Ishikawa (cell line): ENCODE results near the gene CACNA1G.

ENCODE experiments used
- CEBPB ChIP-seq: IDR thresholded peaks from 2 replicates; pipeline ENCODE4 v1.6.1; 2012
- CREB1 ChIP-seq: IDR thresholded peaks from 2 replicates; pipeline ENCODE4 v1.6.1; 2012; ENCODE audit warnings: low read depth
- EGR1 ChIP-seq: IDR thresholded peaks from 2 replicates; pipeline ENCODE4 v1.6.1; 2012
- EP300 ChIP-seq: IDR thresholded peaks from 2 replicates; pipeline ENCODE4 v1.6.1; 2012; ENCODE audit warnings: borderline replicate concordance
- FOXM1 ChIP-seq: IDR thresholded peaks from 2 replicates; pipeline ENCODE4 v1.6.1; 2012; ENCODE audit warnings: low read depth, borderline replicate concordance
- NFIC ChIP-seq: IDR thresholded peaks from 2 replicates; pipeline ENCODE4 v1.6.1; 2012
- RAD21 ChIP-seq: IDR thresholded peaks from 2 replicates; pipeline ENCODE4 v1.6.1; 2012; ENCODE audit warnings: low read depth
- TAF1 ChIP-seq: IDR thresholded peaks from 2 replicates; pipeline ENCODE4 v1.6.1; 2012; ENCODE audit warnings: low read depth, mild to moderate bottlenecking
- TCF12 ChIP-seq: IDR thresholded peaks from 2 replicates; pipeline ENCODE4 v1.6.1; 2012; ENCODE audit warnings: low read depth
- TEAD4 ChIP-seq: IDR thresholded peaks from 2 replicates; pipeline ENCODE4 v1.6.1; 2012
- YY1 ChIP-seq: IDR thresholded peaks from 2 replicates; pipeline ENCODE4 v1.6.1; 2012; ENCODE audit warnings: low read depth
- ZBTB7A ChIP-seq: IDR thresholded peaks from 2 replicates; pipeline ENCODE4 v1.6.1; 2012; ENCODE audit warnings: low read depth
- TF ChIP-seq, protein P1 (sequence below): IDR thresholded peaks from 2 replicates; pipeline ENCODE4 v1.6.1; 2012
- TF ChIP-seq, protein P2 (sequence below): IDR thresholded peaks from 2 replicates; pipeline ENCODE4 v1.6.1; 2012
- TF ChIP-seq, protein P3 (sequence below): IDR thresholded peaks from 2 replicates; pipeline ENCODE4 v1.6.1; 2012; ENCODE audit warnings: low read depth, mild to moderate bottlenecking

CACNA1G gene

DNA sequence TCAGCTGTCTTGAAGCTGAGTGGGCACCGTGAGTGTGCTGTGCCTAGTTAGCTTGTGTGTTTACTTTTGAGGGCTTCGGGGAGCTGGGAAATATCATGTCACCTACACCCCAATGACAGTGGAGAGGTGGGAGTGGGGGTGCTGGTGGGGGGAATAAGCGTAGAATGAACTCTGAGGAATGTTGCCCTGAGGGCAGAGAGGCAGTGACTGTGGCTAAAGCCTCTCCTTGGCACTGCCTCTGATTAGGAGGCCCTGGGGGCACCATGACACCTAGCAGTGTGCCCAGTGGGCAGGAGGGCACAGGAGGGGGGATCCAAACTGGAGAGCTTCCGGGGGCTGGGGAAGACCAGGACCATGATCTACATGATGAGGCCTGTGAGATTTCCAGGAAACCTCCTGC is 24.8 kb downstream of the CACNA1G start:
- TF ChIP-seq TAF1, result no peak
- TF ChIP-seq YY1, result no peak

DNA sequence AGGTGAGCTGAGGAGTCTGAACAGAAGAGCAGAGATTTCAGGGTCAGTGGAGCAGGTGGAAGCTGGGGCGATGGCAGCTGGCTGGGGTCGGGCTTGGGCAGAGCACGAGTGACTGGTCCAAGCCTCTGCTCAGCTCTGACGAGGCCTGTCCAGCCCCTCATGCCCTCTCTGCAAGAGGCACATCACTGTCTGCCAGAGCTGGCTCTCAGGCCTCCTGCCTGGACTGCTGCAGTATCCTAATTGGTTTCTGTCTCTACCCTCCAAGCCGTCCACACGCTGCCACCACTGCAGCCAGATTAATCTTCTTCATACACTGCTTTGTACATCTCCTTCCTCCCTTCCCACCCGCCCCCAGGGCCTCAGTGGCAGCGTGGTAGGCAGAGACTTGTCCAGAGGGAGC is 25.4 kb downstream of the CACNA1G start:
- TF ChIP-seq TAF1 (no peak), FOXM1 (no peak)

DNA sequence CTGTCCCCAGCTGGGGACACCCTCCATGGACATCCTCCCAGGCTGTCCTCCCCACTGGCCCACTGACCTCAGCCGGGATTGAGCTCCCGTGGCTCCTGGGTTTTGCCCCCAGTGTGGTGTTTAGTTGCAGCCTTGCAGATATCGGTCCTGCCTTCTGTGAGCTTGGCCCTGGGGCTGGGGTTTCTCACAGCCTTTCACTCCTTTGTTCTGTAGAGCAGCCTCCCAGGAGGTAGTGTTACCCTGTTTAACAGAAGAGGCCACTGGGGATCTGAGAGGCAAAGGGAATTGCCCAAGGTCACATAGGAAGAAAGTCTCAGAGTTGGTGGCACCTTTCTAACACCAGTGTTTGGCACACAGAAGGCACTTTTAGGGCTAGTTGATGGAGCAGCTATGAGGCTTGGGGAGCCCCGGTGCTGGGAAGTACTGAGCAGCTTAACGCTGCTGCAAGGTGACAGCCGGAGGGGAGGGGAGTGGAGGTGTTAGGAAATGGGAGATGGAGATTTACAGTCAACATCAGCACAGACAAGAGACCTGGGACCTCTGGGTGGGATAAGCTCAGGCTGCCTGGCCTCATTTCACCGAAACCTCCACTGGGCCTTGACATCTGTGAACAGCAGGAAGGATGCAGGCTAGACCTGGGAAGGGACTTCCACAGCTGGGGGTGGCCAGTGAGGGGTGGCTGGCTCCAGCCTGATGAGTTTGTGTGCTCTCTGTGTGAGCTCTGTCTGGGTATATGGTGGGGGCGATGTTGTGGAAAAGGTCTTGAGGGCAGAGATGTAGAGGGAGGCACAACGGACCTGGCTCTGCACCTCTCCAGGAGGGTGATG is 26.1 kb downstream of the CACNA1G start:
- TF ChIP-seq FOXM1, result no peak
- no peak for TF ChIP-seq CREB1
- TF ChIP-seq, protein P1, sequence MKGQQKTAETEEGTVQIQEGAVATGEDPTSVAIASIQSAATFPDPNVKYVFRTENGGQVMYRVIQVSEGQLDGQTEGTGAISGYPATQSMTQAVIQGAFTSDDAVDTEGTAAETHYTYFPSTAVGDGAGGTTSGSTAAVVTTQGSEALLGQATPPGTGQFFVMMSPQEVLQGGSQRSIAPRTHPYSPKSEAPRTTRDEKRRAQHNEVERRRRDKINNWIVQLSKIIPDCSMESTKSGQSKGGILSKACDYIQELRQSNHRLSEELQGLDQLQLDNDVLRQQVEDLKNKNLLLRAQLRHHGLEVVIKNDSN, result no peak
- TF ChIP-seq RAD21, result no peak
- TF ChIP-seq NFIC, result no peak
- TF ChIP-seq EP300, result no peak
- TF ChIP-seq, protein P2, sequence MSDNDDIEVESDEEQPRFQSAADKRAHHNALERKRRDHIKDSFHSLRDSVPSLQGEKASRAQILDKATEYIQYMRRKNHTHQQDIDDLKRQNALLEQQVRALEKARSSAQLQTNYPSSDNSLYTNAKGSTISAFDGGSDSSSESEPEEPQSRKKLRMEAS, result no peak
- no peak for TF ChIP-seq EGR1
- no peak for TF ChIP-seq CEBPB
- TF ChIP-seq, protein P3, sequence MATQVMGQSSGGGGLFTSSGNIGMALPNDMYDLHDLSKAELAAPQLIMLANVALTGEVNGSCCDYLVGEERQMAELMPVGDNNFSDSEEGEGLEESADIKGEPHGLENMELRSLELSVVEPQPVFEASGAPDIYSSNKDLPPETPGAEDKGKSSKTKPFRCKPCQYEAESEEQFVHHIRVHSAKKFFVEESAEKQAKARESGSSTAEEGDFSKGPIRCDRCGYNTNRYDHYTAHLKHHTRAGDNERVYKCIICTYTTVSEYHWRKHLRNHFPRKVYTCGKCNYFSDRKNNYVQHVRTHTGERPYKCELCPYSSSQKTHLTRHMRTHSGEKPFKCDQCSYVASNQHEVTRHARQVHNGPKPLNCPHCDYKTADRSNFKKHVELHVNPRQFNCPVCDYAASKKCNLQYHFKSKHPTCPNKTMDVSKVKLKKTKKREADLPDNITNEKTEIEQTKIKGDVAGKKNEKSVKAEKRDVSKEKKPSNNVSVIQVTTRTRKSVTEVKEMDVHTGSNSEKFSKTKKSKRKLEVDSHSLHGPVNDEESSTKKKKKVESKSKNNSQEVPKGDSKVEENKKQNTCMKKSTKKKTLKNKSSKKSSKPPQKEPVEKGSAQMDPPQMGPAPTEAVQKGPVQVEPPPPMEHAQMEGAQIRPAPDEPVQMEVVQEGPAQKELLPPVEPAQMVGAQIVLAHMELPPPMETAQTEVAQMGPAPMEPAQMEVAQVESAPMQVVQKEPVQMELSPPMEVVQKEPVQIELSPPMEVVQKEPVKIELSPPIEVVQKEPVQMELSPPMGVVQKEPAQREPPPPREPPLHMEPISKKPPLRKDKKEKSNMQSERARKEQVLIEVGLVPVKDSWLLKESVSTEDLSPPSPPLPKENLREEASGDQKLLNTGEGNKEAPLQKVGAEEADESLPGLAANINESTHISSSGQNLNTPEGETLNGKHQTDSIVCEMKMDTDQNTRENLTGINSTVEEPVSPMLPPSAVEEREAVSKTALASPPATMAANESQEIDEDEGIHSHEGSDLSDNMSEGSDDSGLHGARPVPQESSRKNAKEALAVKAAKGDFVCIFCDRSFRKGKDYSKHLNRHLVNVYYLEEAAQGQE, result no peak
- TF ChIP-seq YY1, result no peak
- TF ChIP-seq TEAD4, result no peak
- TF ChIP-seq ZBTB7A, result no peak
- no peak for TF ChIP-seq TAF1
- TF ChIP-seq TCF12, result no peak

DNA sequence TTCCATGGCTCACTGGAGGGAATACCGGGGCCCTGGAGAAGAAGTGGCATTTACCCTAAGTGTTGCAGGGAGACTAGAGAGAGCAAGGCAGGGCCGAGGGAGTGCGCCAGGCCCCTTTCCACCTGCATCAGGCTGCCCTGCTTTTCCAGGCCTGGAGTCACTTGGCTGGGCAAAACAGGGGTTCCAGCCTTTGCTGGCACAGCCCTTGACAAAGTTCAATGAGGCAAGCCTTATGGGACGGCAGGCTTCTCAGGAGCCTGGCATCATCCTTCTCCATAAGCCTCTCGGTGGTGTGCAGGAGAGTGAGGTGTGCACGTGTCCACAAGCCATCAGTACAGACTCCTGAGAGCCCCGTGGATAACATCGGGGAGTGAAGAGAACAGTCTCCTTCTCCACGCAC is 27.1 kb downstream of the CACNA1G start:
- TF ChIP-seq NFIC (no peak), EGR1 (no peak), TEAD4 (no peak), FOXM1 (no peak), YY1 (no peak), ZBTB7A (no peak), TCF12 (no peak)
- TF ChIP-seq, protein P2, result no peak

DNA sequence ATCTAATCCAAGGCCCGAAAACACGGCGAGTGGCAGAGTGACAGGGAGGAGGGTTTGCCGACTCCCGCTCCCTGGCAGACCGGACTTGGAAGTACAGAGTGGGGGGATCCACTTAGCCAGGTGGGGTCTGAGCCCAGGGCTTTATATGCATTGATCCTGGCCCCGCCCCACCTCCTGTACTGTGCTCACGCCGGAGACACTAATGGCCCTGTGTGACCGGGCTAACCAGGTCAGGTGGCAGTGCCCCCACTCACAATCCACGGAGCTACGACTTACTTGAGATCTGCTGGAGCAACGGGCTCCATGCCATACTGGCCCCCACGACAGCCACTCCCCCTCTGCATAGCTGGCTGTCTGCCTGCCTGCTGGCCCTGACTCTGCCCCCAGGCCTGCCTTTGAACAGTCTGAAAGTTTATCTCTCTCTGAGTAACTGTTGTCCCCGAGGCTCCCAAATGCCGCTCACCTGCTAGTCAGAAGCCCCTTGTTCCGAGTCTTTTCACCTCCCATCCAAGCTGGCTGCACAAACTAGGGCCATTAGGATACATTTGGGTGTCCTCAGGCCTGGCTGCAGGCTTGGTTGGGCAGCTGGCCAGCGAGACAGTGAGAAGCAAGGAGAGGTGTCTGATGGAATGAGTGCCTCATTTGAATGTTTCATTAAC is 28.0 kb downstream of the CACNA1G start:
- TF ChIP-seq EGR1 (no peak), TCF12 (no peak), YY1 (no peak), TAF1 (no peak), ZBTB7A (0 out of 2 replicates have a peak, but pooled peaks have one; percentile 15), CEBPB (no peak), NFIC (peak; percentile 73), RAD21 (no peak), CREB1 (no peak), EP300 (no peak), TEAD4 (peak; percentile 31; the same call in 1 of the 2 replicates), FOXM1 (no peak)
- TF ChIP-seq, protein P1, result 0 out of 2 replicates have a peak, but pooled peaks have one; percentile 6
- TF ChIP-seq, protein P2, result no peak
- TF ChIP-seq, protein P3, result no peak
